Measurements from ENCODE around the gene PEX11B. TPM values are rescaled to one million over a fixed set of nuclear protein-coding genes. Genes with fewer than 3 reads are reported as not detected.
"Not testable (repeated sequence)": the region's sequence is repeated elsewhere in the genome, so short reads cannot be mapped to it uniquely, and the experiment has no call there.

The PEX11B gene
- polyA plus RNA-seq, 4 donors = 49.6 to 65.3 (median 57.8) TPM

DNA sequence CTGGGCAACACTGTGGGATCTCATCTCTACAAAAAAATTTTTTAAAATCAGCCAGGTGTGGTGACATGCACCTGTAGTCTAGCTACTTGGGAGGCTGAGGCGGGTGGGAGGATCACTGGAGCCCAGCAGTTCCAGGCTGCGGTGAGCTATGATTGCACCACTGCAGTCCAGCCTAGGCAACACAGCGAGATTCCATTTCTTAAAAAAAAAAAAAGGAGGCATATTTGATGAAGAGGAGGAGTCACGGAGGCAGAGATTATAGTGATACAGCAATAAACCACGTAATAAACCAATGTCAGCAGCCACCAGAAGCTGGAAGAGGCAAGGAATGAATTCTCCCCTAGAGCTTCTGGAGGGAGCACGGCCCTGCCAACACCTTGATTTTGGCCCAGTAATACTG, 35.3 kb upstream of the PEX11B start:
- no peak for DNase-seq (ENCODE audit: low read depth in 4 of 4, low spot score in 2 of 4)

GRCh38 chr1:145952903-145953302, 34.4 kb upstream of the PEX11B start:
- no peak for DNase-seq (ENCODE audit: low read depth in 4 of 4, low spot score in 2 of 4)

DNA sequence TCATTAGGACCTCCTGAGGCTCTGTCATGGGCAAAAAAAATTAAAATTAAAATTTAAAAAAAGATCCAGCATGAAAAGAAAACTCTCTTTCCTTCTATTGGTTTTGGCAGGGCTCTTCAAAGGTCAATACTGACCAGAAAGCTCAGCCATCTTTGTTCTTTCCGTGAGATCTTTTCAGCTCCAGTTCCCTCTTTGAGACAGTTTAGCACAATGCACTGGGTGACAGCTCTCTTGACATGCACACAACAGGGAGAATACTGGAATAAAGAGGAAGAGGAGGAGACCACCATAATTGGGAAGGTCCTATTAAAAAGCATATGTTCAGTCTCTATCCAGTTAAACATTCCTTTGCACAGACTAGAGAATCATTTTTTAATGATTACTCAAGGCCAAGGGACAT, 33.0 kb upstream of the PEX11B start:
- DNase-seq (ENCODE audit: low read depth in 4 of 4, low spot score in 2 of 4) = no peak

DNA sequence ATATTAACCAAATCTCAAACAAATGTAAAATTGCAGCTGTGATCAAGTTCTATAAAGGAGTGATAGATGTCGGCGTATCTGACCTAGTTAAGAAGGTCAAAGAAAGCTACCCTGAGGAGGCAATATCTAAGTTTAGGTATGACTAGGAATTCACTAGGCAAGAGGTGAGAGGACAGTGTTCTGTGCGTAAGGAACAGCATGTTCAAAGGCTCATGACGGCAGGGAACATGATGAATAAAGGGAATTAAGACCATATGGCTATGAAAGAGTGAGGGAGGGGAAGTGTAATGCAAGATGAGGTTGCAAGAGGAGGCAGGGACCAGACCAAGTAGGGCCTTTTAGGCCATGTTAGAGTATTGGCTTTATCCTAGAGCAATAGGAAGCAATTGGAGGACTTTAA, 30.7 kb upstream of the PEX11B start:
- DNase-seq (ENCODE audit: low read depth in 4 of 4, low spot score in 2 of 4) = no peak

- DNase-seq (ENCODE audit: low read depth in 4 of 4, low spot score in 2 of 4) = no peak
Measured at GRCh38 chr1:145947551-145947950, 29.0 kb upstream of the PEX11B start.

- DNase-seq (ENCODE audit: low read depth in 4 of 4, low spot score in 2 of 4) = no peak
Measured at GRCh38 chr1:145946477-145946986, 28.0 kb upstream of the PEX11B start.

DNA sequence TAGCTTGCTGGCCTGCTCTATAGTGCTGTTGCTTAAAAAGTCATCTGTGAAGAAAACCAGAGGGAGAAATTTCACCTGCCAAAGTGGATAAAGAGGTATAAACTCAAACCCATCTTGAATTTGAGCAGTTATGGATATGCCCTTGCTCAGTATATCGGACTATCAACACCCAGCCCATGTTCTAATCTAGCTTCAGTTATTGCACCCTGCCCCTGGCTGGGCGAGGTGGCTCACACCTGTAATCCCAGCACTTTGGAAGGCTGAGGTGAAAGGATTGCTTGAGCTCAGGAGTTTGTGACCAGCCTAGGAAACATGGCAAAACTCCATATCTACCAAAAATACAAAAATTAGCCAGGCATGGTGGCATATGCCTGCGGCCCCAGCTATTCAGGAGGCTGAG, 26.0 kb upstream of the PEX11B start:
- DNase-seq (ENCODE audit: low read depth in 4 of 4, low spot score in 2 of 4) = no peak

GRCh38 chr1:145942871-145943270, 24.4 kb upstream of the PEX11B start:
- DNase-seq (ENCODE audit: low read depth in 4 of 4, low spot score in 2 of 4) = no peak

DNA sequence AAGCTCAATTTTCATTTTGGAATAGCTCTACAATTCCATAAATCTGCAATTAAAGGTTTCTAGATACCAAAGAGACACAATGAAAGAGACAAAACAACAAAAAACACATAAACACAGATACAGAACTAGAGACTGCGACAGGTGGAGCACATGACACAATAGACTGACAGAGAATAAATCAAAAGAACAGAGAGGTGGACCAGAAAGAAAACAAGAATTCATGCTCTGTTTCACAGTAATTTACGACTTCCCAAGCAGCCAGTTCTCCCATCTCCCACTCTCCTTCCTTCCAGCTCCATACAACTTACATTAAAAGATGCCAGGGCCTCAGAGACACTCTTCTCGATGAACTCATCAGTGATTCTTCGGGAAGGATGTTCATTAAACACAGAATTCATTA, 23.9 kb upstream of the PEX11B start:
- no peak for DNase-seq (ENCODE audit: low read depth in 4 of 4, low spot score in 2 of 4)

GRCh38 chr1:145937436-145937835, 18.9 kb upstream of the PEX11B start:
- DNase-seq (ENCODE audit: low read depth in 4 of 4, low spot score in 2 of 4) = no peak

- no peak for DNase-seq (ENCODE audit: low read depth in 4 of 4, low spot score in 2 of 4)
Measured at GRCh38 chr1:145936247-145936646, 17.7 kb upstream of the PEX11B start.

- DNase-seq (ENCODE audit: low read depth in 4 of 4, low spot score in 2 of 4) = no peak
Measured at GRCh38 chr1:145935708-145936107, 17.2 kb upstream of the PEX11B start.

DNA sequence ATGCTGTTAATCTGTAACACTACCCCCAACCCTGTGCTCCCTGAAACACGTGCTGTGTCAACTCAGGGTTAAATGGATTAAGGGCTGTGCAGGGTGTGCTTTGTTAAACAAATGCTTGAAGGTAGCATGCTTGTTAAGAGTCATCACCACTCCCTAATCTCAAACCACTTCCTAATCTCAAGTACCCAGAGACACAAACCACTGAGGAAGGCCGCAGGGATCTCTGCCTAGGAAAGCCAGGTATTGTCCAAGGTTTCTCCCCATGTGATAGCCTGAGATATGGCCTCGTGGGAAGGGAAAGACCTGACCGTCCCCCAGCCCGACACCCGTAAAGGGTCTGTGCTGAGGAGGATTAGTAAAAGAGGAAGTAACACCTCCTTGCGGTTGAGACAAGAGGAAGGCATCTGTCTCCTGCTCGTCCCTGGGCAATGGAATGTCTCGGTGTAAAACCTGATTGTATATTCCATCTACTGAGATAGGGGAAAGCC, 14.0 kb upstream of the PEX11B start:
- DNase-seq (ENCODE audit: low read depth in 4 of 4, low spot score in 2 of 4) = not testable (repeated sequence)

GRCh38 chr1:145927916-145928643, 9.6 kb upstream of the PEX11B start:
- no peak for DNase-seq (ENCODE audit: low read depth in 4 of 4, low spot score in 2 of 4)

DNA sequence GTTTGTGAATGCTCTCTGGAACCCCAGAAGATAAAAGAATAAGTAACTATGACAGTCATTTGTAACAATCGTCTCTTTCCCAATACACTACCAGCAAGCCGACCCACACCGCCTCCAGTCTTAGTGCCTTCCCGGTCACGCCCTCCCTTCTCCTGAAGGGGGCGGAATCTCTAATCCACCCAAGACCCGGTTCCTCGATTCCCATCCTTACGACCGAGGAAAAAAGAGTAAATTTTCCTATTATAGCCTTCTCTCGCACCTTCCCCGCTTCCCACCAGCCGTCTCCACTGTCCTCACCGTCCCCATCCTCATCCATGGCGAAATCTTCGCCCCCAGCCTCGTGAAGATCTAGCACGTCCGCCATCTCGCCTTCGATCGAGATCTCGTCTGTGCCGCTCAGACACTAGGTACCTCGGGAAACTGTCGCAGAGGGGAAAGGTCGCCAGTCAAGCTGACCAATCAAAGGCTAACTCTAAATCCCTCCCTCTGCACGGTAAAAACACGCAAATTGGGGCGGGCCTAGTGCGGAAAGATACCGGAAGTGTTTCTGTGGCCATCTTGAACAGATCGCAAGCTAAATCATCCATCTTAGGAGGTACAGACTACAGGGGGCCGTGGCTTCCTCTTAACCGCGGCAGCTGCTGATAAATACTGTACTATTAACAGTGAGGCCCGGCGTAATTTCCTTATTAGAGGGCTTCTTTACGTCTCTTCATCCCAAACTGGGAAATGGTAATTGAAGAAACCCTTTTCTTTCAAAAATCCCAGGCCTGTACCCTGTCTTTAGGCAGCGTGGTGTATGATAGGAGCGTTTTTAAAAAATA, 8.8 kb upstream of the PEX11B start, which contains the start of gene RBM8A:
Gene RBM8A (minus strand): TSS at position 422 of the 824 bp plus-strand sequence. CDS start 58 bp downstream, at position 364.
- DNase-seq (ENCODE audit: low read depth in 4 of 4, low spot score in 2 of 4) = peak; percentile 93 to 98 (median 95)

DNA sequence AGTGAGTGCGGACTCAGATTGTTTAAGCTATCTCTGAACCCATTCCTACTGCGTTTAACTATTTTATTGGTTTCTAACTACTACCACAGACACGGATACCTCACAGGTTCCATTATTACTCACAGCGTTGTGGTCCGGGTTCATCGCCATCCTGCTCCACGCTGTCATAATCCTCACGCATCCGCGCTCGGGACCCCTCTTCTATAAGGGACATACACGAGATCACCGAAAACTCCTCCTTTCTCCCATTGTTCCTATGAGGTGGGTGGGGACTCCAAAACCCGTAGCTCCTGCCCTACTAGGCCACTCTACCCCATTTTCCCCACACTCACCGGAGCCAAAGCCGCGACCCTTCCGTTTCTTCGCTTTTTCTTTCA, 8.2 kb upstream of the PEX11B start:
- DNase-seq (ENCODE audit: low read depth in 4 of 4, low spot score in 2 of 4) = no peak

DNA sequence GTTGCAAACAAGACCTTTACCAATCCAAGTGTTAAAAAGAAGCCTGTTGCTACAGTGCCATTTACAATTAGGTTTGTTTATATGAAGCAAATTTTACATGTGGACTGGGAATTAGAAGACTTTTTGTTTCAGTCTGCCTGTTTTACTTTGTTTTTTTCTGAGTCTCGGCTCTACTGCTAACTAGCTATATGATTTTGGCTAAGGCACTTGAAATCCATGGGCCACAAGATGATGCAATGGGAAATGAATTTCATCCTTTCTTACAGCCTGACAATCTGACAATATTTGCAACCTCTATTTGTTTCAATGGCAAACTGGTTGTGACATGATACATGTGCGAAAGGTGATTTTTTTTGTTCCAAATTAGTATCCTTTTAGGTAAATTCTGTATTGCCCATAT, 3.7 kb upstream of the PEX11B start:
- no peak for DNase-seq (ENCODE audit: low read depth in 4 of 4, low spot score in 2 of 4)

- not testable (repeated sequence) for DNase-seq (ENCODE audit: low read depth in 4 of 4, low spot score in 2 of 4)
Measured at GRCh38 chr1:145920297-145920696, 1.8 kb upstream of the PEX11B start.

- peak in 1 of 4 donors; percentile 16 for DNase-seq (ENCODE audit: low read depth in 4 of 4, low spot score in 2 of 4)
Measured at GRCh38 chr1:145918992-145919939, 749 bp upstream of the PEX11B start.

GRCh38 chr1:145917595-145917994, 922 bp downstream of the PEX11B start:
- DNase-seq (ENCODE audit: low read depth in 4 of 4, low spot score in 2 of 4) = no peak

Data from left renal cortex interstitium (tissue), 4 donors.